Type B pancreatic cell (in vitro differentiated cells): Measurements from ENCODE around the gene GATA3. TPM values are rescaled to one million over a fixed set of nuclear protein-coding genes. Genes with fewer than 3 reads are reported as not detected.

Experiments
- DNase-seq: peaks from one replicate; pipeline ENCODE4 v3.0.0; 2021; ENCODE audit warnings: mixed read lengths; ENCODE audit not compliant: unreplicated experiment; ENCODE audit errors: extremely low spot score
- H3K27ac Mint-ChIP-seq: 2 replicates; pipeline ENCODE4 v1.8.0; 2021; ENCODE audit warnings: mild to moderate bottlenecking, mixed read lengths
- H3K27me3 Mint-ChIP-seq: 2 replicates; pipeline ENCODE4 v1.8.0; 2021; ENCODE audit warnings: mixed read lengths
- H3K36me3 Mint-ChIP-seq: 2 replicates; pipeline ENCODE4 v1.8.0; 2021; ENCODE audit warnings: mixed read lengths
- H3K4me1 Mint-ChIP-seq: one replicate; pipeline ENCODE4 v1.8.0; 2021; ENCODE audit warnings: mixed read lengths; ENCODE audit not compliant: unreplicated experiment
- H3K4me3 Mint-ChIP-seq: 2 replicates; pipeline ENCODE4 v1.8.0; 2021; ENCODE audit warnings: mild to moderate bottlenecking, mixed read lengths
- H3K9me3 Mint-ChIP-seq: 2 replicates; pipeline ENCODE4 v1.8.0; 2021; ENCODE audit warnings: mixed read lengths
- total RNA-seq: library from RNA; stranded (reverse); gene quantifications from 2 replicates; pipeline ENCODE4 v1.2.1, GENCODE V29; 2021; ENCODE audit warnings: low replicate concordance
- TF ChIP-seq, protein P1 (sequence below): fragments of 200-600 bp; sonication (generic); conservative IDR thresholded peaks from 2 replicates; pipeline ENCODE4 v1.5.0; 2021; ENCODE audit warnings: antibody characterized with exemption, mild to moderate bottlenecking

GATA3 gene
- total RNA-seq, 1 donor from 2014 or later = 18.5 TPM

- Mint-ChIP-seq H3K27ac (no peak overlapping the region), H3K36me3 (peaks cover 59% of the 10 kb centered on the region), H3K27me3 (peaks cover 14% of the 10 kb centered on the region), H3K9me3 (no peaks in the 10 kb centered on the region), H3K4me1 (peaks cover 6% of the 10 kb centered on the region), H3K4me3 (no peak overlapping the region)
- DNase-seq = no peak
- TF ChIP-seq, protein P1, sequence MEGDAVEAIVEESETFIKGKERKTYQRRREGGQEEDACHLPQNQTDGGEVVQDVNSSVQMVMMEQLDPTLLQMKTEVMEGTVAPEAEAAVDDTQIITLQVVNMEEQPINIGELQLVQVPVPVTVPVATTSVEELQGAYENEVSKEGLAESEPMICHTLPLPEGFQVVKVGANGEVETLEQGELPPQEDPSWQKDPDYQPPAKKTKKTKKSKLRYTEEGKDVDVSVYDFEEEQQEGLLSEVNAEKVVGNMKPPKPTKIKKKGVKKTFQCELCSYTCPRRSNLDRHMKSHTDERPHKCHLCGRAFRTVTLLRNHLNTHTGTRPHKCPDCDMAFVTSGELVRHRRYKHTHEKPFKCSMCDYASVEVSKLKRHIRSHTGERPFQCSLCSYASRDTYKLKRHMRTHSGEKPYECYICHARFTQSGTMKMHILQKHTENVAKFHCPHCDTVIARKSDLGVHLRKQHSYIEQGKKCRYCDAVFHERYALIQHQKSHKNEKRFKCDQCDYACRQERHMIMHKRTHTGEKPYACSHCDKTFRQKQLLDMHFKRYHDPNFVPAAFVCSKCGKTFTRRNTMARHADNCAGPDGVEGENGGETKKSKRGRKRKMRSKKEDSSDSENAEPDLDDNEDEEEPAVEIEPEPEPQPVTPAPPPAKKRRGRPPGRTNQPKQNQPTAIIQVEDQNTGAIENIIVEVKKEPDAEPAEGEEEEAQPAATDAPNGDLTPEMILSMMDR = no peak
Measured at GRCh38 chr10:8070440-8070839, 16.0 kb downstream of the GATA3 start.

DNA sequence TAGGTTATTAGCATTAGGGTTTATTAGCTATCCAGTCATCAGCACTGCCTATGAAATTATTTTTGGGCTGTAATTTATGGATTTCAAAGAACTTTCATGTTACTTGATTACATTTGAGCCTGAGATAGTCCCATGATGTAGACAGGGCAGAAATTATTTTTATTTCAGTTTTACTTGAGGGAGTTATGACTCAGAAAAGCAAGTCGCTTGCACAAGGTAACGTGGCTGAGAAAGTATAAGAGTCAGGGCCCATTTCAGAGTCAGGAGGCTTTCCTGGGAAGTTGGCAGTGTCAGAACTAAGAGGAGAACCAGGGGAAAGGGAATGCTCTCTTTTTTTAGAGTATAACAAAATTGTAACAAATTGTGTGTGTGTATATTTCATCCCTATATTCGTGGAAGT is 16.5 kb downstream of the GATA3 start:
- TF ChIP-seq, protein P1 = no peak
- no peak overlapping the region for H3K27ac Mint-ChIP-seq
- H3K4me1 Mint-ChIP-seq = peaks cover 6% of the 10 kb centered on the region
- no peak for DNase-seq
- no peak overlapping the region for H3K4me3 Mint-ChIP-seq
- H3K27me3 Mint-ChIP-seq = peaks cover 9% of the 10 kb centered on the region
- peaks cover 54% of the 10 kb centered on the region for H3K36me3 Mint-ChIP-seq
- no peaks in the 10 kb centered on the region for H3K9me3 Mint-ChIP-seq

- TF ChIP-seq, protein P1 = no peak
- peaks cover 47% of the 10 kb centered on the region for H3K36me3 Mint-ChIP-seq
- H3K4me3 Mint-ChIP-seq = no peak overlapping the region
- H3K27ac Mint-ChIP-seq = no peak overlapping the region
- peaks cover 6% of the 10 kb centered on the region for H3K4me1 Mint-ChIP-seq
- no peaks in the 10 kb centered on the region for H3K9me3 Mint-ChIP-seq
- DNase-seq = no peak
- H3K27me3 Mint-ChIP-seq = peaks cover 4% of the 10 kb centered on the region
Measured at GRCh38 chr10:8071666-8072065, 17.2 kb downstream of the GATA3 start.

- no peak overlapping the region for H3K27ac Mint-ChIP-seq
- H3K4me3 Mint-ChIP-seq = no peak overlapping the region
- peaks cover 6% of the 10 kb centered on the region for H3K4me1 Mint-ChIP-seq
- TF ChIP-seq, protein P1 = no peak
- peaks cover 4% of the 10 kb centered on the region for H3K27me3 Mint-ChIP-seq
- peaks cover 42% of the 10 kb centered on the region for H3K36me3 Mint-ChIP-seq
- DNase-seq = no peak
- no peaks in the 10 kb centered on the region for H3K9me3 Mint-ChIP-seq
Measured at GRCh38 chr10:8072211-8072610, 17.7 kb downstream of the GATA3 start.

GRCh38 chr10:8073691-8074416 is 19.4 kb downstream of the GATA3 start:
- no peak for DNase-seq
- H3K27ac Mint-ChIP-seq = no peak overlapping the region
- H3K4me3 Mint-ChIP-seq = no peak overlapping the region
- peaks cover 41% of the 10 kb centered on the region for H3K36me3 Mint-ChIP-seq
- TF ChIP-seq, protein P1 = no peak
- H3K4me1 Mint-ChIP-seq = peaks cover 6% of the 10 kb centered on the region
- peaks cover 4% of the 10 kb centered on the region for H3K27me3 Mint-ChIP-seq
- H3K9me3 Mint-ChIP-seq = no peaks in the 10 kb centered on the region
